GM19395 (cell line): ENCODE measurements around the gene PMF1.

ENCODE experiments used
- ATAC-seq: cut with Tn5 transposase; IDR thresholded peaks from one replicate; pipeline ENCODE4 v1.9.1; 2021; ENCODE audit warnings: mild to moderate bottlenecking, moderate library complexity; ENCODE audit not compliant: unreplicated experiment

PMF1 gene

DNA sequence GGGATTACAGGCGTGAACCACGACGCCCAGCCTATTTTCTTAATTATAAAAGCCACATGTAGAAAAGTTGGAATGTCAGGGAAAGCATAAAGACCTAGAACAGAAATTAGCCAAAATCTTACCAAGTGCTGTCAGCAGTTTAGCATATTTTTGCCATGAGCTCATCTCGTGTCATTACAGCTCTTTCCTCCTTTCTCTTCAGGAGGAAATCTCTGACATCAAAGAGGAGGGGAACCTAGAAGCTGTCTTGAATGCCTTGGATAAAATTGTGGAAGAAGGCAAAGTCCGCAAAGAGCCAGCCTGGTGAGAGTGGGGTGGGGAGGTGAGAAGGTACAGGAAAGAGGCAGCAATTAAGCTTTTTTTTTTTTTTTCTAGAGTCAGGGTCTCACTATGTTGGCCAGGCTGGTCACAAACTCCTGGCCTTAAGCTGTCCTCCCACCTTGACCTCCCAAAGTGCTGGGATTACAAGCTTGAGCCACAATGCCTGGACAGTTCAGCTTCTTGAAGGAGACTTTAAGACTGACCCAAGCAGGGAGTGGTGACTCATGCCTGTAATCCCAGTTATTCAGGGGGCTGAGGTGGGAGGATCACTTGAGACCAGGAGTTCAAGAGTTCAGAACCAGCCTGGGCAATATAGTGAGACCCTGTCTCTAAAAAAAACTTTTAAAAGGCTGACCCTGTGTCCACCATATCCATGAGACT, 20.8 kb downstream of the PMF1 start:
- ATAC-seq = no peak

- ATAC-seq = no peak
These were observed 23.4 kb downstream of the PMF1 start for GRCh38 chr1:156236164-156236563.

GRCh38 chr1:156238248-156238647, 25.4 kb downstream of the PMF1 start:
- ATAC-seq = no peak

DNA sequence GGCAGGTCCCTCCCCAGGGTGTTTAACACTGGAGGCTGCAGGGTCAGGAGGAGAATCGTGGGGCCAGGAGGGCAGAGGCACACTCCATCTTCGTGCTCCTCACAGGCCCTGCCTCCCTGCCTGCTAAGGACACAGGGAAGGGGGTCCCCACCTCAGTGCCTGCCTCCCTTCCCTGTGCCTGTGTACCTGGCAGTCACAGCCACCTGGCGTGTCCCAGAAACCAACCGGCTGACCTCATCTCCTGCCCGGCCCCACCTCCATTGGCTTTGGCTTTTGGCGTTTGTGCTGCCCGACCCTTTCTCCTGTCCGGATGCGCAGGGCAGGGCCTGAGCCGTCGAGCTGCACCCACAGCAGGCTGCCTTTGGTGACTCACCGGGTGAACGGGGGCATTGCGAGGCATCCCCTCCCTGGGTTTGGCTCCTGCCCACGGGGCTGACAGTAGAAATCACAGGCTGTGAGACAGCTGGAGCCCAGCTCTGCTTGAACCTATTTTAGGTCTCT, 28.6 kb downstream of the PMF1 start:
- no peak for ATAC-seq

- ATAC-seq = no peak
These were observed 29.1 kb downstream of the PMF1 start, which contains the start of gene BGLAP for GRCh38 chr1:156241926-156242325. Gene BGLAP (plus strand): TSS chr1:156242184. CDS start chr1:156242232, 48 bp downstream.

- ATAC-seq = no peak
These were observed 29.9 kb downstream of the PMF1 start for GRCh38 chr1:156242738-156243137.

DNA sequence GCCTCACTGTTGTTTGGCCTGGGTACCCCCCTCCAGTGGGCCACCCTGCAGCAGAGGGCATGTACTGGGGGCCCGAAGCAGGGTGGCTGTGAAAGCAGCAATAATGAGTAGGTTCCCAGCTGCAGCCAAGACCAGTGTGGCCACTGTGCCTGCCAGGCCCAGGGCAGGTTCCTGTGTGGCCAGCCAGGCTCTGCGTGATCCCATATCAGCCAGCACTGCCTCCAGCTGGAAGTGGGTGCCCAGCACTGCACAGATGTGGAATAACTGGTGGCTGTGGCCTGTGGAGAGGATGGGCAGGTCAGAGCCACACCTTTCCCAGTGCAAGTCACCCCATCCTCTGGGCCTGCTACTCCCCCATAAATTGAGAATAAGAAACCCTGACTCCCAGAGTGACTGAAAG, 31.3 kb downstream of the PMF1 start:
- ATAC-seq = no peak

DNA sequence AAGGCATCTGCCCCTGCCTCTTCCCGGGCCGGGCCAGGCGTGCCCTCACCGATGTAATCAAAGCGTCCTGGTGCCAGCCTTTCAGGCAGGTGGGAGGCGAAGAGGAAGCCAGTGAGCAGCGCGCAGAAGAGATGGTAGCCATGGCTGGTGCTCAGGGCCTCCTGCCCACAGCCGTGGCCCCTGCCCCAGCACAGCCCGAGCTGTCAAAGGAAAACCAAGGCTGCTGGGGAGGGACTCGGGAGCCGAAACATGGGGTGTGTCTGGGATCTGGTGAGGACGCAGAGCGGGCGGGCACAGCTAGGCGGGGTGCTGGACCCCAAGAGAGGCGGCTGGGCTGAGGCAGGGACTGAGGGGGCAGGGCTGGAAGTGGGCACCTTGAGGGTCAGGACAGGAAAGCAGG, 31.9 kb downstream of the PMF1 start:
- ATAC-seq = no peak

GRCh38 chr1:156245451-156246232, 32.8 kb downstream of the PMF1 start:
- ATAC-seq = no peak

- ATAC-seq = no peak
These were observed 33.5 kb downstream of the PMF1 start for GRCh38 chr1:156246241-156246780.

GRCh38 chr1:156246781-156247459, 34.1 kb downstream of the PMF1 start:
- ATAC-seq = no peak

DNA sequence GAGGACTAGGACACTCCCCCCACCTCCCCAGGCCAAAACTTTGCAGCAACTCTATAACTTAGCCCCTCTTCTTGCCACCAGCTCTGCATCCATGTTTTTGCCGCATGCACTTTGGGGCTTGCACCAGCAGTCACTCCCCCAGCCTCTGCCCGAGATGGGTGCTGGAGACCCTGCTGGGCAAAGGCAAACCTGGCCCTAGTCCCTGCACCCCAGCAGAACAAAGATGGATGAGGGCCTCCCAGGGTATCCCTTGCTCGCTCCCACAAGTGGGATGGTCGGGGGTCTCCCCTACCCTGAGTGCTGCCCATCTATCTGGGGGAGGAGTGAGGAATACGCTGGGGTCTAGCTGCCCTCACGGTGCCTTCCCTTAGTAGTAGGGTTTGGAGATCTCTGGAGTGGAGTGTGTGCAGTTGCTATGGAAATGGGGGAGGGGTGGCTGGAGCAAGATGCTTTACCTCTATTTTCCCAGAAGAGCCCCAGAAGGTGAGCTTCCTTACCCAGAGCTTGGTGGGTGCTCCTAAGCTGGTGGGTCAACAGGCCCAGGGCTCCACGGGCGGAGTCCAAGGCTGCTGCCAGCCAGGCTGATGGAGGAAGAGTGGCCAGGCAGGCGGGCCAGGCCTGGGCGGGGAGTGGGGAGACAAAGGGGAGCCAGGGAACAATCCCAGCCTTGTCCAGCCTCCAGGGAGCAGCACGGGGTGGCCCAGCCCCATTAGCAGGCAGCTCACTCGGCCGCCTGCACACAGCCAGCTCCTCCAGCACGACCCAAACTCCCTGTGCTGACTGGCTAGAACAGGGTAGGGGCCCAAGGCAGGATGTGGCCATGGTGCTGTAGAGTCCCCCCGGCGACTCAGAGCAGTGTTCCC, 34.9 kb downstream of the PMF1 start, which contains the start of gene PAQR6:
TSS of gene PAQR6 (minus strand) at position 597 of the 863 bp plus-strand sequence. CDS start 1,325 bp downstream, outside the sequence.
- ATAC-seq = no peak

GRCh38 chr1:156248323-156248683, 35.5 kb downstream of the PMF1 start:
- ATAC-seq = no peak

DNA sequence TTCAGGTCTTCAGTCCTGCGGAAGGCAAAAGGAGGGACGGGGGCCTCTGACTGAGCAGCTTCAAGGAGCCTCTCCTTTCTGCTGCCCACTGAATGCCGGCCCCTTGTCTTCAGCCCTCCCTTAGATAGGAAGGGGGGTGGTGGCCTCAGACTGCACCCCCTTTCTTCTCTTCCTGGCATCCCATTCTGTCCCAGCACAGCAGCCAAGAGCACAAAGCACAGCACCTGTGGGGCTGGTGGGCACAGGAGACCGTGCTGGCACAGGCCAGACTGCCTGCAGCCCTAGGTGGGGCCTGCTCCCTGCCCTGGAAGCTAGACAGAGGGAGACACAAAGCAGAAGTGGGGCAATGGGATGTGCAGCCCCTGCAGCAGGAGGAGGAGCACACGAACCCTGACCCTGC, 36.8 kb downstream of the PMF1 start:
- no peak for ATAC-seq

DNA sequence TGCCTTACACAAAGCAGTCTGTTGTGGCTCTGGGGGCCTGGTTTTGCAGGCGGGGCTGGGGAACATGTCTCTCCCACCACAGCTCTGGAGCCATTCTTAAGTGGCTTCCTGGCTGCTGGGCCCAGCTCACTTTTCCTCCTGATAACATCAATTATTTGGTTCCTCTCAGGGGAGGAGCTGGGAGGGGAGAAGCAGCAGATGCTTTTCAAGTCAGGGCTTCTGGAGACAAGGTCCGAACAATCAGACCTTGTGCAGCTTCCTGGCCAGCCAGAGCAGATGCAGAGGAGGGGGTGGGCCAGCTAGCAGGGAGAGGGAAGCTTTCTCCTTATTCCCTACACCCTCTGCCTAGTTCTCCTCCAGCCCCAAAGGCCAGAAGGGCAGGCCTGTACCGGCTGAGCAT, 38.7 kb downstream of the PMF1 start:
- ATAC-seq = no peak

DNA sequence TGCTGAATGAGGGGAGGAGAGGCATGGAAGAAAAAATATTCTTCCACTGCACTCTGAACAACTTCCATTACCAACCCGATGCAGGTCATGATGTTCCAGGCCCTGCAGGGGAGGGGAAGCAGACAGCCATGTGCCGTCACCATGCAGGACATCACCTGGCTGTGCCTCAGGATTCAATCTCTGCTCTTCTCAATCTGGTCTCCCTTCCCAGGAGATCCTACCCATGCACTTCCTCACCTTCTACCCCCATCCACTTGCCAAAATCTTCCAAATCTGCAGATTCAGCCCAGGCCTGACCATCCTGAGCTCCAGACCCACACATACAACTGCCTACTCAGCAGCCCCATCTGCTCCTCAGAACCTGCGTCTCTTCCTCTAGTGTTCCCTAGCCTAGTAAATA, 40.8 kb downstream of the PMF1 start:
- no peak for ATAC-seq

- no peak for ATAC-seq
These were observed 44.9 kb downstream of the PMF1 start for GRCh38 chr1:156257711-156258110.

- no peak for ATAC-seq
These were observed 46.1 kb downstream of the PMF1 start for GRCh38 chr1:156258859-156259258.

- no peak for ATAC-seq
These were observed 47.0 kb downstream of the PMF1 start for GRCh38 chr1:156259805-156260204.

DNA sequence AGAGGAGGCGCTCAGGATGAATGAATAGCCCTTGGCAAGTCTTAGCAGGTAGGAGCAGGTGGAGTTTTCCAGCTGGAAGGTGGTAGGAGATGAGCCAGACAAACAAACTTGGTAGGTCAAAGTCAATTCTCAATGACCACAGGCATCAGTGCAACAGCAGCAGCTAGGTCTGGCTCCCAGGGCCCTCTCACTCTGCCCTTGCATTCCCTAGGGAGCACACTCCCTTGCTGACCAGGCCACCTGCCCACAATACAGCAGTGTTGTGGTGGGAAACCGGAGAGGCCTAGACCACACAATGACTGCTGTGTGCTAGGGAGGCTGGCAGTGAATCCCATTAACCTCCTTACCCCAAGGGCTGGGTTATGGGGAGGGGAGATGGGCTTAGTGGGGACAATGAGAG, 48.1 kb downstream of the PMF1 start:
- ATAC-seq = no peak
